NCI-H1105 treated with DMSO at 0.1 percent for 48 hours (cell line): ENCODE data around the gene NOL11.
"Not testable (repeated sequence)": the region's sequence is repeated elsewhere in the genome, so short reads cannot be mapped to it uniquely, and the experiment has no call there.

Source experiments
- DNase-seq: peaks from one replicate; lab custom pipeline; 2025; lab: John Stamatoyannopoulos, UW

The NOL11 gene

DNA sequence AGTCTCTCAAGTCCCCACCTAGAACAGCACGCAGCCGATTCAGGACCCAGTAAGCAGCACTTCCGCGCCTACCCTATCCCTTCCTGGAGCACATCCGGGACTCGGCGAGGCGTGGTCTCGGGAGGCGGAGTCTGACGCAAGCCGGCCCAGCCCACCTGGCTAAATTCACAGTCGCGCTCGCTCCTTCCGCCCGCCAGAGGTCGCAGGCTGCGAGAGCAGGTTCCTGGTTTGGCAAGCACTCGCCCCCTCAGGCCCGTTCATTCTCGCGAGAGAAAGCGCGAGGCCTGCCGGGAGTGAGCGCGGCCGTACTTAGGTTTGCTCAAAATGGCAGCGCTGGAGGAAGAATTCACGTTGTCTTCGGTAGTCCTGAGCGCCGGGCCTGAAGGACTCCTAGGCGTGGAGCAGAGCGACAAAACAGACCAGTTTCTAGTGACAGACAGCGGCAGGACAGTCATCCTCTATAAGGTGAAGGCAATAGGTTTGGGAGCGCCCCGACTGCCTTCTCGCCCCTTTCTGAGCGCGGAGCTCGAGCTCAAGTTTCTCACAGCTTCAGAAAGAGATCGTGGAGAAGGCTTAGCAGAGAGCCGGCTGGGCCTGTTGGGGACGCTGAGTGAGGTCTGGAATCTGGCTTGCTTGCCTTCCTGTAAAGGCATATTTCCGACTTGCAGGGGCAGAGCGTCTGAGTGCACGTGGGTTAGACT lies at the start of gene NOL11:
NOL11 (plus strand) TSS at position 313 of the 701 bp plus-strand sequence; CDS start at position 325, 12 bp downstream.
- DNase-seq, result peak; percentile 96

GRCh38 chr17:67671493-67671892 lies 46.2 kb upstream of the NOL11 start:
- DNase-seq, result peak; percentile 66

DNA sequence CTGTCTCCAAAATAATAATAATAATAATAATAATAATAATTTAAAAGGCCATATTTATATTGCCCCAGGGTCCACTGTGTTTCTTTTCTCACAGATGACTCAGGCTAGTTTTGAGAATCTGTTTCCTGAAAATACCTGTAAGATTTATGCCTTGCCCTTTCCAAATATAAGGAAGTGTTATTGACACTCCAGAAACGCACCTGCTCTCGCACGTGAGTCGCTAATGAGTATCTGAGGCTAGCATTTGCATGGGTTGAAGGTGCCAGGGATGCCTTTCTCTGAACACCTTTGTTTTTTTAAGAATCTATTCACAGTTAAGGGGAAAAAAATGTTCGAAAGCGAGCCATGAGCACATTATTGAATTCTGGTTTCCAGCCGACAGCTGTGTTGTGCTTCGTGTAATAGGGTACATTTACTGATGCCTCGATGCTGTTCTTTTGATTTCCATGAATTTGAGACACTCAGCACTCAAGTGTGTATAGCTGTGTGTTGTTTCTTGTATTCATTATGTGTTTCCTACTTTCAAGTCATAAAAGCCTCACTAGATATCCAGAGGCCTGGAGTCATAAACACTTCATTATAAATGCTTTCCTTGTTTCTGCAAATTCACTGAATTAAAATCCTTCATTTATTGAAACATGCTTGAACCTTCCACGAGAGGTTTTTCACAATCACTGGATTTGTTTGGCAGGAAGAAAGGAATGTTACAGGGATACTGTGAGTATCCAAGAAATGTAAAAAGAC lies 45.0 kb upstream of the NOL11 start:
- DNase-seq, result peak; percentile 77

DNA sequence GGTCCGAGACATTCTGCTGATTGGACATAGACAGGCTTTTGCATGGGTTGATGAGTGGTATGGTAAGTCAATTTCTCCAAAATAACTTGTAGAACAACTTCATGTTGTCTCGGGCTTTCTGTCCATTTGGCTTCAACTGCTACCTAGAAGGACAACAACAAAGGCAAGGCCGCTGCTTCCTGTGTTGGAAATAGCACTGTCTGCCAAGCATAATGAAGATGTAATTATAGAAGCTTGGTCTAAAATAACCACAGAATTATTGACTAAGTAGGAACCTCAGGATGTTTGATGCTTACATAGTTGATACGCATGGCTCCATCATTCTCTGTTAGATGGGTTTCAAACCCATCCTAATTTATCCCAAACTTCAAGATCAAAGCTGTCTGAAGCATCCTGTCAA lies 42.3 kb upstream of the NOL11 start:
- no peak for DNase-seq

DNA sequence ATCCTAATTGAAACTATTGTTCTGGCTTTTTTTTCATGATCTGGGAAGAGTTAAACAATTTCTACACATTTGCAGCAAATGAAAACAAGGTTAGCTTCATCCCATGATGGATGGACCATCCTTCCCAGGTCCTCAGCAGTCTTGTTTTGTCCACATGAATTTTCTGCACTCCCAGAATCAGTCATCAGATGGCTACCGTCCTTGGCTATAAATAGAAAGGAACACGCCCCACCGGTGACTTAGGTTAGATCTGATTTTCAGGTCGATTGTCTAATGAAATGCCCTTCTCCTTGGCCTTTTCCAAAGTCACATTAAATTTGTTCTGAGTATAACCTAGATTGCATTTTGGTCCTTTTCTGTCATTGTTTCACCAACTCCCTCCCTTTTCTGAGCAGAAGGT lies 41.4 kb upstream of the NOL11 start:
- DNase-seq, result no peak

DNA sequence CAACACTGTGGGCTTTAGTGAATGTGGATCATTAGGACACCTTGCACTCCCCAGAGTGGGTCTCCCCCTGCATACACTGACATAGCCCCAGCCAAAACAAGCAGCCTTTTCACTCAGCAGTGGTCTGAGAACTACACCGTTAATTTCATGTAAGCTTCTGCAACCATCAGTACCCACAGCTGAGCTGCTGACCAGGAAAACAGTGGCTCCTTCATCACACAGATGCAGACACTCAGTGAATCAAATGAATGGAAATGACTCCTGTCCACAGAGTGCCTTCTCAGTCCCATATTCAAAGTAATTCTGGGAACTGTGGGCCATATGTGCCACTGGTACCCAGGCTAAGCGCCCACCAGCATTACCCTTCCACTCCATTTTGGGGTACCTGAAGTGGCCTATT lies 39.3 kb upstream of the NOL11 start:
- no peak for DNase-seq

DNA sequence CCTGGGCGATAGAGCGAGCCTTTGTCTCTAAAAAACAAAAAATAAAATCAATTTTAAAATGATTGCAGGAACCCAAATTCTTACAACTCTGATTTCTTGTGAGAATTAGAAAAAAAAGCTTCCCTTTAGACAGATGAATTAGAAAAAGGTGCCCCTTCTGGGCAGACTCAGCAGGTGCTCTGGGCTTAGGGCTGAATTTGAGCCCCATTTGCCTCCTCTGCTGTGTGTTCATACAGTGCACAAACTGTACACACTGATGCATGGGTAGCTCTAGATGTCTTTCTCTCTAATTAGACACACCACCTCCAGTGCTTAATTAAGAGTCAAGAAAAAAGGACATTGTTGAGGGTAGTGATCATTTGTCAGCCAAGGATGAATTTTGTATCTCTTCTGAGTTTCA lies 38.5 kb upstream of the NOL11 start:
- DNase-seq, result no peak

- no peak for DNase-seq
Observed at GRCh38 chr17:67679721-67680120, 38.0 kb upstream of the NOL11 start.

DNA sequence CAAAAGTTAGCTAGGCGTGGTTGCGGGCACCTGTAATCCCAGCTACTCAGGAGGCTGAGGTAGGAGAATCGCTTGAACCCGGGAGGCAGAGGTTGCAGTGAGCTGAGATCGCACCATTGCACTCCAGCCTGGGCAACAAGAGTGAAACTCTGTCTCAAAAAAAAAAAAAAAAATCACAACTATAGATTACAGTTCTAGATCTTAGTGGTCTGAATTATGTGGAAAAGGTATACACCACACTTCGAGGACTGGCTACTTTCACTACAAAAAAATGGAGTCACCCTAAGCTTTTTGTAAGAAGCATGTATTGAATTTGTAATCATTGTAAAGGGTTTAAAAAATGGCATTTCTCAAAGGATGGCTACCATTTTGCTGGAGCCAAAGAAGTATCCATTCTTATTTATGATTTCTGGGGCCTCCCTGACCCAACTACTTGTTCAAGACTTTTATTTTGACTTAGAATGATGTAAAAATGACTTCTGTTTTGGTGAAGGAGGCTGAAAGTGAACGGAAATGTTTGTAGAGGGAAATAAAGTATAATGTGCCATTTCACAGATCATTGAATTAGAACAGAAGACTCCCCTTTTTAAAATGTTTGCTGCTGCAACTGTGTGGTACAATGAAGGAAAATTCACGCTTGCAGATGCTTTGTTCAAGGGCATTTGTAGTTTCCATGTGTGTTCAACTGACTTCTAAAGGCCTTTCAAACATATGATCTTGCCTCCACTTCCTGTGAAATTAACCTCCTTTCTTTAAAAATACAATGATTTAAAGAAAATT lies 37.1 kb upstream of the NOL11 start:
- no peak for DNase-seq

GRCh38 chr17:67682196-67682595 lies 35.5 kb upstream of the NOL11 start:
- DNase-seq, result no peak

GRCh38 chr17:67685351-67685750 lies 32.4 kb upstream of the NOL11 start:
- DNase-seq, result no peak

DNA sequence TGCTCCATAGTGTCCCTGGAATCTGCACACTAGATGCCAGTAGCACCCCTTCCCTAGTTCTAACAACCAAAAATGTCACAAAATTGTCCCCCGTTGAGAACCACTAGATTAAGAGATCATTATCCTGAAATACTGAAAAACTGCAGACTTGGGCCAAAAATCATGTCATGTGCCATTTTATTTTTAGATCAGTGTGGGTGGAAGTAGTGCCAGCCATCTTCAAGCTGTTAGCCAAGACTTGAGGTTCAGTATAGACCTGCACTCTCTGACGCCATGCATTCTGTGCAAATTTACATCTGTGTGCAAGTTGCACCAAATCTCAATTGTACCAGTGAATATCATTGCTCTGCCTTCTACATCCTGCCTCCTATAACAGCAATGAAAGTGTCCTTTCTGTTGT lies 31.5 kb upstream of the NOL11 start:
- DNase-seq, result no peak

GRCh38 chr17:67687511-67687910 lies 30.2 kb upstream of the NOL11 start:
- DNase-seq, result no peak

GRCh38 chr17:67689534-67690177 lies 28.1 kb upstream of the NOL11 start:
- peak; percentile 68 for DNase-seq

GRCh38 chr17:67693811-67694210 lies 23.9 kb upstream of the NOL11 start:
- DNase-seq, result no peak

- DNase-seq, result no peak
Observed at GRCh38 chr17:67696347-67696746, 21.4 kb upstream of the NOL11 start.

DNA sequence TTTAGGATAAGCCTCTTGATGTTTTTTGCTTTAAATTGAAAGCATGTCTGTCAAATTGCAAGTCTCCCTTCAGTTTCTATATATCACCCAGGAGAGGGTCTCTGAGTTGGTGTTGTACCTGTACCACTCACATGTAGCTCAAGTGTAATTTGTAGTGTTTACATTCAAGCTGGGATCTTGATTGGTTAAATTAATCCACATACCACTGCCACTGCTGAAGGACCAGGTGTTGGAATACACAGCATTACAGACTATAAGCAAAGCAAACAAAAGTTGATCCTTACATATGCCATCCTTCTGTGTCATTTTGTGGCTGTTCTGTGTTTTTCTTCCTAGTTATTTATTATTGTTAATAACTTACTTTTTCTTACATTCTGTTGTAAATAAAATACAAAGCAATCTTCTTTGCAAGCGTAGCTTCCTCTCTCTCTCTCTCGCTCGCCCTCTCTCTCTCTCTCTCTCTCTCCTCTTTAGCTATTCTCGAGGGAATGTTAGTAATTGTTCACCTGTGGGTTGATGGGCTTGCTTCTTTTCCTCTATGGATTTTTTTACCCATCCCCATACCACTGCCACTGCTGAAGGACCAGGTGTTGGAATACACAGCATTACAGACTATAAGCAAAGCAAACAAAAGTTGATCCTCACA lies 20.8 kb upstream of the NOL11 start:
- peak; percentile 73 for DNase-seq

GRCh38 chr17:67700037-67700724 lies 17.6 kb upstream of the NOL11 start:
- DNase-seq, result peak; percentile 39

- DNase-seq, result no peak
Observed at GRCh38 chr17:67700725-67701119, 17.0 kb upstream of the NOL11 start.

- DNase-seq, result not testable (repeated sequence)
Observed at GRCh38 chr17:67702861-67703260, 14.9 kb upstream of the NOL11 start.

DNA sequence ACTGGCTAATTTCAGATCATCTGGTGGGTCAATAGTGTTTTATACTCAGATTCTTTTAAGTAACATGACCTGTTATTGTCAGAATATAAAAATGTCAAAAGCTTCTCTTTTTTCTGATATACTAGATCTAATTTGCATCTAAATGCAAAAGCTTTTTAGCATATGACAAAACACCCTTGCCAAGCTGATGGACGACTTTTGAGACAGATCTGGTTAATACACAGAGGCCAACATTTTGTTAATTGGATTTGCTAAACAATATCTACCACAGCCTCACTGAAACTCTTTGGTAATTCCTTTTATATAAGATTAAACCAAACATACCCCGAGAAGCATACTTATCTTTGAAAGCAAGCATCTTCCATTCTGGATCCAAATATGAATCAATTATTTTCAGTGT lies 10.3 kb upstream of the NOL11 start:
- DNase-seq, result no peak
